HG03108 (cell line): ENCODE data around the gene PLEKHH3.

ENCODE experiments used
- ATAC-seq: cut with Tn5 transposase; IDR thresholded peaks from one replicate; pipeline ENCODE4 v1.9.1; 2021; ENCODE audit warnings: moderate library complexity; ENCODE audit not compliant: unreplicated experiment

PLEKHH3 gene

GRCh38 chr17:42687707-42688320, 11.0 kb upstream of the PLEKHH3 start:
- ATAC-seq = no peak

- no peak for ATAC-seq
These were observed 9.8 kb upstream of the PLEKHH3 start for GRCh38 chr17:42686520-42687128.

- ATAC-seq = no peak
These were observed 9.0 kb upstream of the PLEKHH3 start for GRCh38 chr17:42685831-42686230.

- ATAC-seq = no peak
These were observed 8.2 kb upstream of the PLEKHH3 start for GRCh38 chr17:42684929-42685556.

GRCh38 chr17:42683407-42684034, 6.7 kb upstream of the PLEKHH3 start:
- no peak for ATAC-seq

GRCh38 chr17:42682722-42683403, 6.1 kb upstream of the PLEKHH3 start:
- ATAC-seq = no peak

GRCh38 chr17:42681976-42682721, 5.4 kb upstream of the PLEKHH3 start, which contains the start of gene CNTNAP1:
Gene CNTNAP1, plus strand, starts transcription at chr17:42682531. Its CDS starts 299 bp downstream, at chr17:42682830.
- no peak for ATAC-seq

GRCh38 chr17:42680331-42680808, 3.6 kb upstream of the PLEKHH3 start:
- ATAC-seq = no peak

GRCh38 chr17:42679492-42680330, 2.9 kb upstream of the PLEKHH3 start:
- peak; percentile 17 for ATAC-seq

GRCh38 chr17:42678951-42679491, 2.2 kb upstream of the PLEKHH3 start:
- ATAC-seq = no peak

GRCh38 chr17:42677921-42678781, 1.4 kb upstream of the PLEKHH3 start:
- no peak for ATAC-seq

- peak; percentile 54 for ATAC-seq
These were observed 441 bp upstream of the PLEKHH3 start for GRCh38 chr17:42677012-42677857.

- ATAC-seq = no peak
These were observed 800 bp downstream of the PLEKHH3 start for GRCh38 chr17:42675965-42676423.

GRCh38 chr17:42675348-42675964, 1.3 kb downstream of the PLEKHH3 start:
- no peak for ATAC-seq

- no peak for ATAC-seq
These were observed 1.9 kb downstream of the PLEKHH3 start for GRCh38 chr17:42674755-42675347.
